GM19035 (cell line): ENCODE data around the gene CDH6.

ENCODE experiments used
- ATAC-seq: cut with Tn5 transposase; IDR thresholded peaks from one replicate; pipeline ENCODE4 v1.9.1; 2021; ENCODE audit not compliant: unreplicated experiment

CDH6 gene

DNA sequence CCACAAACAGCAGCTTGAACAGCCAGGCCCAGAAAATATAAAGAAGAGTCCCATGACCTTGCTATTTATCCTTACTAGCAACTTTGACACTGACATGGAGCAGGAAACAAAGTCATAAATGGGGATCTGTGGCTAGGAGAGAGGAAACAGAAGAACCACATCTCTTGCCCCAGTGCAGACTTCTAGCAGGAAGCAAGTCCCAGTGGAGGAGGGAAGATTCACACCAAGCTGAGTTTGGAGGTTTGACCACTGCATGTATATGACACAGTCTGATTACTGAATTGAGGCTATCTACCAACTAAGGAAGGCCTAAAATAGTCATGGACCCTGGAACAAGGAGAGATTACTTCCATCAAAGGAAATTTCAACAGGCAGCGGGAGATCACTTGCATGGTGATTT is 51.4 kb downstream of the CDH6 start:
- no peak for ATAC-seq

DNA sequence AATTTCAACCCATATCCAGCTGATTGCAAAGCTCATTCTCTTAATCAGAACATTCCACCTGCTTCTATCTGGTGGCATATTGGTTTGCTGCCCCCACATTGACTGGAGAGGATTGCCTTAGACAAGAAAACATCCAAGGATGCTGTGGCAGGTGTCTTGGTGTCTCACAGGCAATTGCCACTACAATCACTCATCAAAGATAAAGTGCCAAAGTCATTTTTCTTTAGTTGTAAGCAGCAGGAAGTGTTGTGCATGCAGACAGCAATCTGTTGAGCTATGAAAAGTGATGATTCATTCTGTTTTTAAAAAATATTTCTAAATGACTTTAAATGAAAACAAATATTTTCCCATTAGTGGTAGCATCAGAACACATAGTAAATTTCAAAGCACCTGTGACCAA is 53.9 kb downstream of the CDH6 start:
- no peak for ATAC-seq

DNA sequence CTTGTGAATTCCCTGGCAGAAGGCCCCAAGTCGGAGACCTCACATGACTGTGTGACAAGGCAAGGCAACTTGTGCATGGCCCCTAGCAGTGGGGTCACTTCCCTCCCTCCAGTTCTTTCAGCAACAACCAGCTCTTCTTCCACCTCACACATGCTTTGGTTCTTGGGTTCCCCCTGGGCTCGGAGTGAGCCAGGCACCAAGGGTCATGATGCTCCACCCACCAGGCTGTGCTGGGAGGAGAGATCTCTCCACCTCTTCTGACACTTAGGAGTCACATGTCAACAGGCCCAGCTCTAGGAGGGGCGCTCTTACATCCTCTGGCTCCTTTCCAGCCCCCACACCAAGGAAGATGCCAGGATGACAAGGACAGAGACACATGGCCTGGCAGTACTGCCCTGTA is 56.7 kb downstream of the CDH6 start:
- no peak for ATAC-seq

GRCh38 chr5:31251032-31251431 is 57.5 kb downstream of the CDH6 start:
- no peak for ATAC-seq

DNA sequence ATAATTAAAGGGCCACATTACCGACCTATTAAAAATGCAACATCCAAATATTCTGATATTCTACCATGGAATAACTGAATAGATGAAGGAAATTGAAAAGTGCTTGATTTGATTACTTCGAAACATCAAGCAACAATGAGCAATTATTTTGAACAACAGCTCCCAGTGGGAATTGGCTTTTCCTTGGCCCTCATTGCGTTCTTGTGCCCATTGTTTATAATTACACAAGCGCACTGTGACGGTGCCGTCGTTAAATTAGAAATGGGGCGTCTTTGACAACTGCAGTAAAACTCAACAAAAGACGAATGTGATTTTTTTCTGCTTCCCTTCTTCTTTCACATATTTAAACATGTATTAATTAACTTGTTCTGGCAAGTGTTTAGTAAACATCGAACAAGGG is 61.6 kb downstream of the CDH6 start:
- no peak for ATAC-seq

DNA sequence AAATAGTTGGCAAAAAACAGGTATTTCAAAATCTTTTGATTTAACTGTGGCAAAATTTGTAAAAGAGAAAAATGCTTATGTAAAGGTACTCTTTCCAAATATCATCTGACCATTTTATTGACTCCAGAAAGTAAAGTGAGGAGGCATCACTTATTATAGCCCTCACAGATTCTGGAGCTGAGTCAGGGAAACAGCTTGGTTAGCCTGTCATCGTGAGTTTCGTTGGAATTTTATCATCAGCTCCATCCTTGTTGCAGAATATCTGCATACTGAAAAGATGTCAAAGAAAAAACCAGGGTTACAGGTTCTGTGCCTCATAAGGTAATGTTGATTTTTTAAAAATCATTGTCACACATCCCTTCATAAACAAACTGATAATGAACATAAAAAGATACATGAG is 74.8 kb downstream of the CDH6 start:
- ATAC-seq = no peak

GRCh38 chr5:31268686-31269085 is 75.2 kb downstream of the CDH6 start:
- ATAC-seq = no peak

GRCh38 chr5:31269259-31269658 is 75.8 kb downstream of the CDH6 start:
- no peak for ATAC-seq

GRCh38 chr5:31270396-31270795 is 76.9 kb downstream of the CDH6 start:
- ATAC-seq = no peak

DNA sequence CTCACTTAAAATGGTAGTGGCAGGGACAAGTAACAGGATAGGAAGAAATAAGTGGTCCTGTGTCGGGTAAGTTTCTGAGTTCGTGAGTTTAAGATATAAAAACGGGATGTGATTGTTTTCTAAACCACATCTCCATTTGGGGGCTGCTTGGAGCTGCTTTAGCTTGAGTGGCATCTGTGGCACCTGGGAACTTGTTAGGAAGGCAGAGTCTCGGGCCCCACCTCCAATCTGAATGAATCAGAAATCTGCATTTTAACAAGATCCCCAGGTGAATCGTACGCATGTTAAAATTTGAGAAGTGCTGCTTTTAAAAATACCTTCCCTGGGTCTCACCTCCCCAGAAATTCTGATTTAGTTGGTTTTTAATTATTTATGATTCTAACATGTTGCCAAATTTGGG is 78.1 kb downstream of the CDH6 start:
- ATAC-seq = no peak

- no peak for ATAC-seq
Measured at GRCh38 chr5:31273161-31273560, 79.7 kb downstream of the CDH6 start.

DNA sequence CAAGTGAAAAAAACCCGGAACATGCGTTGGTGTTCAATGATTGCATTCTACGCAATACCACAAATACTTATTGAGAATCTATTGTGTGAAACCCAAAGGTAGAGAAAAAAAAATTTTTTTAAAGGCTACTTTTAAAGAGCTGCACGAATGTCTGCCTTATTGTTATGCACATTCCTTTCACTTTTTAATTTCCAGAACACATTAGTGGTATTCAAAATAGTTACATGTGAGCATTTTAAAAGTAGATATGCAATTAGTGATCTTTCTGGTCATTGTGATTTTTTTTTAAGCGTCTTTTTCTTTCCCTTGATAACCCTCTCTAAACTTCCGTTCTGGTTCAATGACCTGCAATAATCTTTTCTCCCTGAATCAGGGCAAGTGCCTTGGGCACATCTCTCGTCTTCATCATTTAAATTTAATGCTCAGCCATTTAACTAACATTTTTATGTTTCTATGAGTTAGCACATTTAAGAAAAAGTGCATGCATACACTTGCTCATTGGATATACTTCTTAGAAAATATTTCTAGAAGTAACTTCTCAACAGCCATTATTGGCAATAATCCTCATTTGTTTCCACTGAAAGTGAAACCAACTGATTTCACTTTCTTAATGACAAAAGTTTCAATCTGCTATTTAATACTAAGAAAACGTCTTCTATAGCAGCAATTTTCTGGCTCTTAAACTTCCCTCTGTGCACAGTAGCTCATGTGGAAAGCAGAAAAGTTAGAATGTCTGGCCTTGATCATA is 80.3 kb downstream of the CDH6 start:
- no peak for ATAC-seq

- no peak for ATAC-seq
Measured at GRCh38 chr5:31280210-31280609, 86.7 kb downstream of the CDH6 start.

DNA sequence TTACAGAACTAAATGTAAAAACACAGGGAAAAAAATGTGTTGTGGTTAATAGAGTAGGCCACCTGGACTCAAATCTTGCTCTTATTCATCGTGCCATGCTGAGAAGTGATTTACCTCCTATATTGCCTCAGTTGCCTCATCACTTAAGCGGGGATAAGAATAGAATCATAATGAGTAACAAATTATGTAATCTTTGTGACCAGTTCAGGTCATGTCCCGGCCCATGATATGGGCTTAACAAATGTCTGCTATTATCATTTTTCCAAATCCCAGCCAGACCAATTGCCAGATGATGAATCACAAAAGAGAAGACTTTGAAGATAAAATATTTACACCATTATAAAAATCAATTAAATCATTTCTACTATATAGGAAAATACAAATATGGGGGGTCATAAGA is 89.8 kb downstream of the CDH6 start:
- ATAC-seq = no peak

DNA sequence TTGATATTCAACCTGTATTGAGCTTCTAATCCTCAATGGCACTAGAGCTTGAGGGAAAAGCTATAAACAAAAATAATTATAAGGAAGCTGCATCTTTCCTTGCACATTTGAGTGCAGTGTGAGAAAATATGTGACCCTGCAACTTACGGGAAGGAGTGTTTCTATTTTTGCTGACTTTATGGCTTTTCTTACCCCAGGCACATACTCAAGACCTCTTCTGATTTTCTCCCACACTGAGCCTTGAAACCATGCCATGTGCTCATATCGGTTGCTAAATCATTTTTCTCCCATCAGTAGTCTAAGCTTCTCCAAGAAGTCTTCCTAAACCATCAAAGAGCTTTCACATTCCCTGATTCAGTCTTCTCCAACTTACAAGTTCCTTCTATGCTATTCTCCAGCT is 91.5 kb downstream of the CDH6 start:
- ATAC-seq = no peak

DNA sequence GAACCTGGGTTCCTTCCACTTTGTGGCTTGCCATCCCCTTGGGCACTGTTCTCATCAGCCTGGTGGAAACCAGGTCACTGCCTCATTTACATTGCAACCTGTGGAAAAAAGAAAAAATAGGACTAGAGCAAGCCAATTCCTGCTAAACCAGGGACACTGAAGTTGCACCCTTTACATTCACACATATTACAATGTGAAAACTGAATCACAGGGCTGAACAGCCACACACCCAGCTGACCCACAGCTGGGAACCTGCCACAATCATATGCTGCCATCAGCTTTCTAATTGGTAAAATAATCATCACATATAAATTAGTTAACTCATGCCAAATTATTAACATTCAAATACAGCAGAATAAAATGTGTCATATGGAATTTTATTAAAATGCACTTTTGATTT is 94.5 kb downstream of the CDH6 start:
- no peak for ATAC-seq

DNA sequence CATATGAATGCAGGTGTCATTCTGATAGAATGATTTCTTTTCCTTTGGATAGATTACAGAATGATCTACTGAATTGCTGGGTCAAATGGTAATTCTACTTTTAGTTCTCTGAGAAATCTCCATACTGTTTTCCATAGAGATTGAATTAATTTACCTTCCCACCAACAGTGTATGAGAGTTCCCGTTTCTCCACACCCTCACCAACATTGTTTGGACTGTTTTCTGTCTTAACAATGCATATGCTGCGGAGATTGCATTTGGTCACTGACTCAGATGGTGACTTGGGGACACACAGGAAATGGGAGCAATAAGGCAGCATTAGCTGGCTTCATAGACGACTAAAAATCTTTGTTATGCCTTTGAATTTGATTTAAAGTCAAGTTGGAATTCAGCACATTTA is 95.9 kb downstream of the CDH6 start:
- no peak for ATAC-seq

- ATAC-seq = no peak
Measured at GRCh38 chr5:31291323-31291854, 97.9 kb downstream of the CDH6 start.

DNA sequence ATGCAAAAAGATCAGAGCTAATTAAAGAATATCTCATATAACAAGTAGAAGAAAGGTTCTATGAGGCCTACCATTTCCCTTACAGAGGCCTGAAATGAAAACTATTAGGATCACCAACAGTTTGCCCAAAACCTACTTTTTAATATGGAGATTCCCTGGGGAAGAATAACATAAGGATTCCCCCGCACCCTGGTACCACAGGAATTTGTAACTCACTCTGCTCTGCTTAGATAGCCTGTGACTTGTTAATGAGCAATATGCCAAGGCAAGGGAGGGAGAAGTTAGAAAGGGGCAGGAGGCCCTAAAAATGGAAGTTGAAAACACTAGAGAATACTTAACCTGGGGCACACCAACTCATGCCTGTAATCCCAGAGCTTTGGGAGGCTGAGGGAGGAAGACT is 107.0 kb downstream of the CDH6 start:
- ATAC-seq = no peak

DNA sequence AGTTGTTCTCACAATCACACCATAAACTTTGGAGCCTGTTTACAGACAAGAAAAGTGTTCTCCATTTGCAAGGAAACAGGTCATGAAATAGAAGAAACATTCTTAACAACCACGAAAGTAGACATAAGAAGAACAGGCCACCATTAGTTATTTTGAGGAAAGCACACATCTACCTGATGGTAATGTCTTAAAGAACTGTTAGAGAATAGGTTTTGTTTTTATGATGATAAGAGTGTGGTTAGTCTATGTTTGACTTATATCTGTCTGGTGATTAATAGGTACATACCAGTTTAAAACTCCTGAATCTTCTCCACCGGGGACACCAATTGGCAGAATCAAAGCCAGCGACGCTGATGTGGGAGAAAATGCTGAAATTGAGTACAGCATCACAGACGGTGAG is 108.3 kb downstream of the CDH6 start:
- ATAC-seq = no peak

DNA sequence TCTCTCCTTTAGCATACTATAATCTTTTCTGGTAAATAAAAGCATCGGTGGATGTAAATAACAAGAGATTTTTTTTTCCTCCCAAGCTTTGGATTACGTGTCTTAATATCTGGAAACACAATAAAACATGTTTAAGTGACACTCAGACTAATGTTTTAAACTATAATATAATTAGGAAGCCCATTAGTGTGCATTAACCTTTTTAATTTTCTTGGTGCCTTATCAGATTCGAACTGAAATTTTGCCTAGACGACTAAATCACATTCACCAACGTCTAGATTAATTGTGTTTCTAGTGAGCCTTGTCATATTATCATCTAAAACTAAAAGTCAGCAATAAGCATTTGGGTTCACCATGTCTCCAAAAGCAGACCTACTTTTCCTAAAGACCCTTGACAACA is 110.2 kb downstream of the CDH6 start:
- ATAC-seq = no peak

- ATAC-seq = no peak
Measured at GRCh38 chr5:31317665-31318064, 124.2 kb downstream of the CDH6 start.

GRCh38 chr5:31319335-31319734 is 125.8 kb downstream of the CDH6 start:
- no peak for ATAC-seq
